Stimulated activated CD4-positive, alpha-beta T cell treated with anti-CD3 and anti-CD28 coated beads, TNF-alpha, amount 100 ng/mL, for 24 hours (primary cell): ENCODE results near the gene SIGLEC8.

Experiments used
- DNase-seq, 3 experiments: peaks; one replicate each; pipeline ENCODE4 v3.0.0-alpha.2; 2020; ENCODE audit warnings: low read depth in 3 of 3

SIGLEC8 gene

GRCh38 chr19:51402117-51402516 is 56.1 kb downstream of the SIGLEC8 start:
- DNase-seq, result no peak
